T-cell (primary cell): ENCODE data around the gene TTYH1. TPM values are rescaled to one million over a fixed set of nuclear protein-coding genes. Genes with fewer than 3 reads are reported as not detected.

Source experiments
- ATAC-seq, 4 experiments: fragments of 200-7000 bp in 3 of 4; fragments of 150-1000 bp in 1 of 4; cut with Tn5 transposase; replicated peaks in 1 of 4; 1 replicate in 3 of 4; 2 replicates in 1 of 4; pipeline ENCODE4 v1.10.0; 2021; ENCODE audit warnings: moderate library complexity in 3 of 4, mild to moderate bottlenecking in 2 of 4, moderate number of reproducible peaks in 1 of 4
- CTCF ChIA-PET, 2 donors: fragments of 300-600 bp; sonication (Branson Sonifier 250); formaldehyde crosslinking; loops; one replicate each; lab custom pipeline; 2022; ENCODE audit warnings: antibody characterized with exemption in 2 of 2; lab: Charles Lee
- POLR2A ChIA-PET, 2 donors: fragments of 300-600 bp; sonication (Branson Sonifier 250); formaldehyde crosslinking; loops; one replicate each; lab custom pipeline; 2022; ENCODE audit warnings: antibody characterized with exemption in 2 of 2; lab: Charles Lee
- DNase-seq, 35 experiments: peaks; one replicate each; pipeline versions ENCODE4 v3.0.0 to v3.0.0-alpha.2; 2013 to 2023
- H3K27ac ChIP-seq: one replicate; pipeline ENCODE4 v1.5.1; 2013; ENCODE audit warnings: low read length
- H3K27me3 ChIP-seq, 2 experiments: replicated peaks in 1 of 2; 1 replicate in 1 of 2; 2 replicates in 1 of 2; pipeline versions ENCODE4 v1.6.1 to v1.7.0; 2013; ENCODE audit warnings: low read length in 1 of 2, mixed read lengths in 1 of 2; ENCODE audit not compliant: control insufficient read depth in 2 of 2, insufficient read depth in 2 of 2; ENCODE audit errors: extremely low read depth in 1 of 2
- H3K36me3 ChIP-seq, 2 donors: 1 replicate in 1 of 2; 2 replicates in 1 of 2; pipeline versions ENCODE4 v1.6.1 to v1.7.0; 2013; ENCODE audit warnings: low read length in 1 of 2; ENCODE audit not compliant: control insufficient read depth in 2 of 2, insufficient read depth in 1 of 2; ENCODE audit errors: extremely low read depth in 1 of 2
- H3K4me1 ChIP-seq, 2 experiments: 1 replicate in 1 of 2; 2 replicates in 1 of 2; pipeline versions ENCODE4 v1.6.1 to v1.7.0; 2013; ENCODE audit warnings: low read length in 2 of 2, mixed read lengths in 1 of 2; ENCODE audit not compliant: insufficient read depth in 2 of 2, control insufficient read depth in 1 of 2; ENCODE audit errors: extremely low read depth in 1 of 2
- H3K4me3 ChIP-seq, 2 donors: 1 replicate in 1 of 2; 2 replicates in 1 of 2; pipeline versions ENCODE4 v1.5.1 to v1.7.0; 2013; ENCODE audit warnings: mild to moderate bottlenecking in 2 of 2, low read length in 1 of 2, moderate library complexity in 1 of 2; ENCODE audit not compliant: control insufficient read depth in 1 of 2; ENCODE audit errors: extremely low read depth in 1 of 2
- H3K9me3 ChIP-seq: 2 replicates; pipeline ENCODE4 v1.7.0; 2013
- H3K27ac Mint-ChIP-seq, 2 donors: one replicate each; pipeline ENCODE4 v1.8.0; 2020 to 2021; ENCODE audit warnings: mild to moderate bottlenecking in 2 of 2, mixed read lengths in 2 of 2
- H3K27me3 Mint-ChIP-seq, 2 donors: one replicate each; pipeline ENCODE4 v1.8.0; 2021 to 2022; ENCODE audit warnings: mixed read lengths in 2 of 2
- H3K36me3 Mint-ChIP-seq: one replicate; pipeline ENCODE4 v1.8.0; 2021; ENCODE audit warnings: mixed read lengths
- H3K4me1 Mint-ChIP-seq, 3 donors: one replicate each; pipeline ENCODE4 v1.8.0; 2020 to 2022; ENCODE audit warnings: mixed read lengths in 3 of 3, mild to moderate bottlenecking in 1 of 3
- H3K4me3 Mint-ChIP-seq, 3 donors: one replicate each; pipeline ENCODE4 v1.8.0; 2020 to 2022; ENCODE audit warnings: mild to moderate bottlenecking in 3 of 3, mixed read lengths in 3 of 3, moderate library complexity in 3 of 3
- H3K9me3 Mint-ChIP-seq, 3 donors: one replicate each; pipeline ENCODE4 v1.8.0; 2020 to 2022; ENCODE audit warnings: mixed read lengths in 3 of 3
- WGBS: methylation state at CpG from one replicate; pipeline ENCODE4 v1.1.5; 2013; ENCODE audit warnings: missing lambda C conversion rate; ENCODE audit not compliant: insufficient coverage; 5-methylcytosine and 5-hydroxymethylcytosine counted together
- total RNA-seq, 35 experiments: library from RNA in 6 of 35; stranded (reverse) in 6 of 35; fragments of 120-200 nt in 1 of 35; gene quantifications; one replicate each; pipeline versions ENCODE4 v1.2.1 to v1.2.4 and lab custom pipeline; 2013 to 2026

Gene TTYH1
- total RNA-seq, 5 donors from 2014 or later (not counting 1 experiment from before 2014, with no cell fraction given) = 0.26 to 0.41 TPM; not detected in 3

DNA sequence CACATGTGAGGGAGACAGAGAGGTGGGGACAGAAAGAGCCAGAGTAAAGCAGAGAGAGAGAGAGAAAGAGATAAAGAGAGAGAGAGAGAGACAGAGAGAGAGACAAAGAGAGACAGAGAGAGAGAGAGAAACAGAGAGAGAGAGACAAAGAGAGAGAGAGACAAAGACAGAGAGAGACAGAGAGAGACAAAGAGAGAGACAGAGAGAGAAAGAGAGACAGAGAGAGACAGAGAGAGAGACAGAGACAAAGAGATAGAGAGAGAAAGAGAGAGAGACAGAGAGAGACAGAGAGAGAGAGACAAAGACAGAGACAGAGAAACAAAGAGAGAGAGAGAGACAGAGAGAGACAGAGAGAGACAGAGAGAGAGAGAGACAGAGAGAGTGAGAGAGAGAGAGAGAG is 4.2 kb upstream of the TTYH1 start:
- ATAC-seq = no peak
- Histone ChIP-seq H3K36me3 (no peaks in the 10 kb centered on the region), H3K4me3 (no peak overlapping the region), H3K4me1 (peaks cover 0 to 5% of the 10 kb centered on the region in 2 experiments), H3K27ac (no peak overlapping the region), H3K27me3 (peaks cover 7 to 19% of the 10 kb centered on the region in 2 experiments), H3K9me3 (no peaks in the 10 kb centered on the region)
- Mint-ChIP-seq H3K36me3 (no peaks in the 10 kb centered on the region), H3K27ac (no peak overlapping the region), H3K4me1 (peaks cover 3 to 6% (median 4%) of the 10 kb centered on the region in 3 donors), H3K9me3 (peaks cover 0 to 10% (median 0%) of the 10 kb centered on the region in 3 donors), H3K4me3 (no peak overlapping the region), H3K27me3 (peaks cover 16 to 28% of the 10 kb centered on the region in 2 donors)
- POLR2A ChIA-PET = no interaction called here
- CTCF ChIA-PET = interaction anchor here in 1 of 2 donors (0.7 kb wide), 1 partner anchor 17 kb away, joined by 3 read pairs; no protein-coding TSS in a partner anchor
- no peak for DNase-seq

DNA sequence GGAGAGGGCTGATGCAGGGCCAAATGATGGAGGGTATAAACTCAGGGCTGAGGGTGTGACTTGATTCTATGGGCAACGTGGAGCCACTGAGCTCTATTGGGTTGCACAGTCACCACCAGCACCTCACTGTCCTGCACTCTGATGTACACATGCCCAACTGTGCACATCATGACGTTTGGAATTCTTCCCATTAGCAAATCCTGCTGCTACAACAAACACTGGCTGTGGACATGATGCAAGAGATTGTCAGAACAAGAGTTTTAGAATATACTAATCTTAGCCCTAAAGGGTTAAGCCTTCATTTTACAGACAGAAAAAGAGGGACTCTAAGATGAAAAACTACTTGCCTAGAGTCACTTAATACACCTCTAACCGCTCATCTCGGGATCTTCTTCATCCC is 2.4 kb upstream of the TTYH1 start:
- no peaks in the 10 kb centered on the region for H3K36me3 Mint-ChIP-seq
- Histone ChIP-seq H3K27ac (no peak overlapping the region), H3K4me1 (peaks cover 4 to 9% of the 10 kb centered on the region in 2 experiments), H3K36me3 (no peaks in the 10 kb centered on the region), H3K4me3 (no peak overlapping the region), H3K9me3 (no peaks in the 10 kb centered on the region), H3K27me3 (peaks cover 7 to 34% of the 10 kb centered on the region in 2 experiments)
- H3K27me3 Mint-ChIP-seq = peaks cover 26 to 37% of the 10 kb centered on the region in 2 donors
- no peak overlapping the region for H3K27ac Mint-ChIP-seq
- no peak for DNase-seq
- ChIA-PET POLR2A (no interaction called here), CTCF (no interaction called here)
- peaks cover 0 to 9% (median 0%) of the 10 kb centered on the region in 3 donors for H3K9me3 Mint-ChIP-seq
- no peak for ATAC-seq
- H3K4me1 Mint-ChIP-seq = peaks cover 12 to 15% (median 13%) of the 10 kb centered on the region in 3 donors
- 60% methylated on average over 1 of the region's 4 CpGs for WGBS
- no peak overlapping the region for H3K4me3 Mint-ChIP-seq

DNA sequence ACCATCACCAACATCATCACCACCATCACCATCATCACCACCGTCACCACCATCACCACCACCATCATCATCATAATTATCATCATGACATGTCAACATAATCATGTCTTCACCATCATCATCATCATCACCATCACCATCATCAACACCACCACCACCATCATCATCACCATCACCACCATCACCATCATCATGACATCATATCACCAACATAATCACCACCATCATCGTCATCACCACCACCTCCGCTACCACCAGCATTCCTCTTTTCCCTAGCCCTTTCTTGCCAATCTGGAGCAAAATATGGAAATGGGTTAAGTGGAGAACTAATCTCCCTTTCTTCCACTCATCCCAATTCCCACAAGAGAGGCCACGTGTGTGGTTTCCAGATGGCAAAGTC is 1.1 kb upstream of the TTYH1 start:
- 94% methylated on average over 1 of the region's 4 CpGs for WGBS
- CTCF ChIA-PET = no interaction called here
- no peak overlapping the region for H3K27ac Mint-ChIP-seq
- DNase-seq (no peak), ATAC-seq (no peak)
- peaks cover 0 to 6% (median 0%) of the 10 kb centered on the region in 3 donors for H3K9me3 Mint-ChIP-seq
- H3K4me1 Mint-ChIP-seq = peaks cover 16 to 18% (median 18%) of the 10 kb centered on the region in 3 donors
- Histone ChIP-seq H3K36me3 (no peaks in the 10 kb centered on the region), H3K9me3 (no peaks in the 10 kb centered on the region), H3K4me3 (no peak overlapping the region), H3K27me3 (peaks cover 7 to 42% of the 10 kb centered on the region in 2 experiments), H3K4me1 (peaks cover 4 to 16% of the 10 kb centered on the region in 2 experiments), H3K27ac (no peak overlapping the region)
- H3K4me3 Mint-ChIP-seq = no peak overlapping the region
- peaks cover 30 to 42% of the 10 kb centered on the region in 2 donors for H3K27me3 Mint-ChIP-seq
- no peaks in the 10 kb centered on the region for H3K36me3 Mint-ChIP-seq
- POLR2A ChIA-PET = no interaction called here

DNA sequence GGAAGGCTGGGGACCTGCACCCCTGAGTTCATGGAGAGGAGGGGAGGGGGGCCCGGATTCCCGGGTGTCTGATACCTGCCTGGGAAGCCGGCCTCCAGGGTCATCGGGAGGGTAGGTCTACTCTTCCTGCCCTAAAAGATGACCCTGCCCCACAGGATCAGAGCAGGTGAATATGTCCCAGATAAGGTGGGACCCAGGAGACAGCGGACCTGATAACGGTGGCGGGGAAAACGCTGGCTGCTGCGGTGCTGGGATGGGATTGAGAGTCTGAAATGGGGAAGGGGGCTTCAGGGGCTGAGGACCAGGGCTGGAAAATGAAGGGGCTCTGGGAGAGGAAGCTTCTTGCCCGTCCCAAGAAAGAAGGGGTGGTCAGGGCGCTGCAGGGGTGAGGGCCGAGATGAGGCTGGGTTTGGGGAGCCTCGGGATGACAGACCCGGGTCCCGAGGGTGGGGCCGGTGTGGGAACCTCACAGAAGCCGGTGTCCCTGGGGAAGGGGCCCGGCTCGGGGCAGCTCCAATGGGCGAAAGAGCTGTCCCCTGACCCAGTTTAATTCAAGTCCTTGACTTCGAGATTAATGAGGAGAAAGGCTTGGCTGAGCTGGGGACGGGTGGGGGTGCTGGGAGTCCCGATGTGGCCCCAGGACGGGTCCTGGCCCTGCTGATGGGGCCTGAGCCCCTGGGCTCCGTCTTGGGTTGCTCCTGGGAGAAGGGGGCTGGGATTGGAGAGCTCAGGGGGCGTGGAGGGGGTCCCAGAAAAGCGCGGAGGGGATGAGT is 823 bp downstream of the TTYH1 start:
- H3K36me3 ChIP-seq = no peaks in the 10 kb centered on the region
- peaks cover 0 to 6% (median 0%) of the 10 kb centered on the region in 3 donors for H3K9me3 Mint-ChIP-seq
- peaks cover 4 to 16% of the 10 kb centered on the region in 2 experiments for H3K4me1 ChIP-seq
- 25% methylated on average over 28 of the region's 28 CpGs for WGBS
- H3K36me3 Mint-ChIP-seq = no peaks in the 10 kb centered on the region
- ChIA-PET POLR2A (no interaction called here), CTCF (interaction anchor here in 1 of 2 donors (0.5 to 0.7 kb wide), 3 partner anchors 22 to 90 kb away, joined by 3 to 6 read pairs (median 3); partner anchors contain the start of gene LENG8)
- H3K4me1 Mint-ChIP-seq = peaks cover 16 to 18% (median 18%) of the 10 kb centered on the region in 3 donors
- no peak overlapping the region for H3K27ac ChIP-seq
- peaks cover 30 to 47% of the 10 kb centered on the region in 2 donors for H3K27me3 Mint-ChIP-seq
- DNase-seq (no peak), ATAC-seq (no peak)
- H3K9me3 ChIP-seq = no peaks in the 10 kb centered on the region
- no peak overlapping the region for H3K4me3 Mint-ChIP-seq
- no peak overlapping the region for H3K4me3 ChIP-seq
- peaks cover 9 to 60% of the 10 kb centered on the region in 2 experiments for H3K27me3 ChIP-seq
- H3K27ac Mint-ChIP-seq = no peak overlapping the region

DNA sequence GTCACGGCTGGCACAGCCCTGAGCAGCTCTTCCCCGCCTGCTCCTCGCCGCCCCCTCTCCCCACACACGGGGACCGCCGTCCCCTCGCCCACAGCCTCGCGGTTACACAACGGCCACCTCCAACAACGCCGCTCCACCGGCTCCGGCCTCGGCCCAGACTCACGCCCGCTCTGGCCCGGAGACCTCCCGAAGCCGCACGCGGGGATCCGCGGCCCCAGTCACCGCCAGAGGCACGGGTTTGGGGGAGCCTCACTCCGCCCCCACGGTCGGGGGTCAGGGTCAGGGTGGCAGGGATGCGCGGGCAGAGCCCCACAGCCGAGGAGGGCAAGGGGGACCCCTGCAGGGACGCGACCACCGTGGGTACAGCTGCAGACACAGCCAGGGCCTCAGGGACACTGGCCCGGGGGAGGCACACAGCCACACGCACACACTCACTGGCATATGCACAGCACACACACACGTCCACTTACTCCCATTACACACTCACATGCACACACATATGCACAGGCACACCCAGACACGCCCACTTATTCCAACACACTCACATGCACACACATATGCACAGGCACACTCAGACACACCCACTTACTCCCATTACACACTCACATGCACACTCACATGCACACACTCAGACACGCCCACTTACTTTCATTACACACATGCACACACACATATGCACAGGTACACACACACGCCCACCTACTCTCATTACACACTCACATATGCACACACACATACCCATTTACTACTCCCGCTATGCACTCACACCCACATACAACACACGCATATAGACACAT is 1.6 kb downstream of the TTYH1 start:
- peaks cover 30 to 53% of the 10 kb centered on the region in 2 donors for H3K27me3 Mint-ChIP-seq
- H3K27me3 ChIP-seq = peaks cover 9 to 68% of the 10 kb centered on the region in 2 experiments
- no peaks in the 10 kb centered on the region for H3K36me3 ChIP-seq
- no peak overlapping the region for H3K27ac ChIP-seq
- no peak overlapping the region for H3K4me3 Mint-ChIP-seq
- WGBS = 70% methylated on average over 34 of the region's 44 CpGs
- no peak for ATAC-seq
- DNase-seq = no peak
- CTCF ChIA-PET = interaction anchor here in 1 of 2 donors (0.5 to 0.7 kb wide), 2 partner anchors 32 to 89 kb away, joined by 3 to 6 read pairs; partner anchors contain the start of gene LENG8
- no peaks in the 10 kb centered on the region for H3K9me3 ChIP-seq
- H3K36me3 Mint-ChIP-seq = no peaks in the 10 kb centered on the region
- peaks cover 4 to 16% of the 10 kb centered on the region in 2 experiments for H3K4me1 ChIP-seq
- H3K9me3 Mint-ChIP-seq = peaks cover 0 to 6% (median 0%) of the 10 kb centered on the region in 3 donors
- POLR2A ChIA-PET = no interaction called here
- peaks cover 16 to 18% (median 18%) of the 10 kb centered on the region in 3 donors for H3K4me1 Mint-ChIP-seq
- H3K27ac Mint-ChIP-seq = peak overlapping the region in 1 of 2 donors; percentile 8
- H3K4me3 ChIP-seq = no peak overlapping the region
